ENCODE data around the gene RFTN1.

GRCh38 chr3:16506451-16506850 lies 7.0 kb downstream of the RFTN1 start:
- TF ChIP-seq CTCF (IDR thresholded peaks at IDR 0.05) (no peak), POLR2AphosphoS5 (IDR thresholded peaks at IDR 0.05) (no peak), POLR2A (IDR thresholded peaks at IDR 0.05) (no peak)

All from sigmoid colon (tissue), 4 donors.